ENCODE data around the gene KRTAP5-8. TPM values are rescaled to one million over a fixed set of nuclear protein-coding genes. Genes with fewer than 3 reads are reported as not detected.
"Not testable (repeated sequence)": the region's sequence is repeated elsewhere in the genome, so short reads cannot be mapped to it uniquely, and the experiment has no call there.

KRTAP5-8 gene
- total RNA-seq, 1 donor = 0.36 TPM

DNA sequence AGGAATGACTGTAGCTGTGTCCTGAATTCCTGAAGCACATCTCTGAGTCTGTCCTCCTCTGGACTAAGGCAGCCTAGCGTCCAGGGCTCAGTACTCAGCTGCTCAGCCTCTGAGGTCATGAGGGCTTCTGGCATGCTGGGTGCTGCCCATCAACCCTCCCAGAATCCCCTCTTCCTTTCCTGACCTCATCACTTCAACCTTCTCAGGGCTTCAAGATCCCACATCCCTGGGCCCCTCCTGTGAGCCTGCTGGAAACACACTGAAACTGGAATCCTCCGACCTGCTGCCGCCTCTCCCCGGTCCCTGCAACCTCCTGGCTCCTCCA lies 803 bp downstream of the KRTAP5-8 start:
- Histone ChIP-seq H3K27ac (ENCODE audit: low read depth, low read length) (no peak overlapping the region), H2AFZ (ENCODE audit: low read length) (no peak overlapping the region), H4K20me1 (ENCODE audit: insufficient read depth, low read length) (no peaks in the 10 kb centered on the region), H3K36me3 (ENCODE audit: insufficient read depth, low read length) (no peaks in the 10 kb centered on the region), H3K9me3 (ENCODE audit: low read depth, low read length) (no peaks in the 10 kb centered on the region), H3K4me1 (ENCODE audit: insufficient read depth, low read length) (no peaks in the 10 kb centered on the region), H3K4me2 (ENCODE audit: insufficient read depth, low read length) (no peak overlapping the region), H3K27me3 (ENCODE audit: insufficient read depth, low read length) (no peaks in the 10 kb centered on the region), H3K4me3 (ENCODE audit: insufficient read depth, low read length) (no peak overlapping the region), H3K79me2 (ENCODE audit: insufficient read depth, low read length) (no peaks in the 10 kb centered on the region)
- TF ChIP-seq, protein P1, sequence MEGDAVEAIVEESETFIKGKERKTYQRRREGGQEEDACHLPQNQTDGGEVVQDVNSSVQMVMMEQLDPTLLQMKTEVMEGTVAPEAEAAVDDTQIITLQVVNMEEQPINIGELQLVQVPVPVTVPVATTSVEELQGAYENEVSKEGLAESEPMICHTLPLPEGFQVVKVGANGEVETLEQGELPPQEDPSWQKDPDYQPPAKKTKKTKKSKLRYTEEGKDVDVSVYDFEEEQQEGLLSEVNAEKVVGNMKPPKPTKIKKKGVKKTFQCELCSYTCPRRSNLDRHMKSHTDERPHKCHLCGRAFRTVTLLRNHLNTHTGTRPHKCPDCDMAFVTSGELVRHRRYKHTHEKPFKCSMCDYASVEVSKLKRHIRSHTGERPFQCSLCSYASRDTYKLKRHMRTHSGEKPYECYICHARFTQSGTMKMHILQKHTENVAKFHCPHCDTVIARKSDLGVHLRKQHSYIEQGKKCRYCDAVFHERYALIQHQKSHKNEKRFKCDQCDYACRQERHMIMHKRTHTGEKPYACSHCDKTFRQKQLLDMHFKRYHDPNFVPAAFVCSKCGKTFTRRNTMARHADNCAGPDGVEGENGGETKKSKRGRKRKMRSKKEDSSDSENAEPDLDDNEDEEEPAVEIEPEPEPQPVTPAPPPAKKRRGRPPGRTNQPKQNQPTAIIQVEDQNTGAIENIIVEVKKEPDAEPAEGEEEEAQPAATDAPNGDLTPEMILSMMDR (IDR thresholded peaks at IDR 0.05; ENCODE audit: extremely low read depth, low read depth, low read length) = no peak
- no peak for DNase-seq (ENCODE audit: insufficient read length, low spot score, missing footprints)

DNA sequence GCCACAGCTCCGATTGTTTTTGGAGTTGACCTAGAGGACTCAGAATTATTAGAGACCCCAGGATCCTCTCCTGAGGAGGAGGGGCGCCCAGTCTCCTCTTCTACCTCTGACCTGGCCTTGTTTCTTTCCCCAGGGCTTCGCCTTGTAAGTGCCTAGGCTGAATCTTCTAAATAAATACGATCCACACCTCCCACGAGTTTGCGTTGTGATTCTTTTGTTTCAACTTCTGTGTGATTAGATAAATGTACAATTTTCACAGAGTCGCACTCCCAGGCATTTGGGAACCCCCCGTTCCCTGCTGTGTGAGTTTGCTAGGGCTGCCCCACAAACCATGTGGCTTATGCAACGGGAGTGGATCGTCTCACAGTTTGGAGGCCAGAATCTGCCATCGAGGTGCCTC lies 1.2 kb downstream of the KRTAP5-8 start:
- no peak for DNase-seq (ENCODE audit: insufficient read length, low spot score, missing footprints)
- Histone ChIP-seq H2AFZ (ENCODE audit: low read length) (no peak overlapping the region), H3K27me3 (ENCODE audit: insufficient read depth, low read length) (no peaks in the 10 kb centered on the region), H3K79me2 (ENCODE audit: insufficient read depth, low read length) (no peaks in the 10 kb centered on the region), H3K4me1 (ENCODE audit: insufficient read depth, low read length) (no peaks in the 10 kb centered on the region), H3K36me3 (ENCODE audit: insufficient read depth, low read length) (no peaks in the 10 kb centered on the region), H3K9me3 (ENCODE audit: low read depth, low read length) (no peaks in the 10 kb centered on the region), H3K4me3 (ENCODE audit: insufficient read depth, low read length) (no peak overlapping the region), H3K27ac (ENCODE audit: low read depth, low read length) (no peak overlapping the region), H3K4me2 (ENCODE audit: insufficient read depth, low read length) (no peak overlapping the region), H4K20me1 (ENCODE audit: insufficient read depth, low read length) (no peaks in the 10 kb centered on the region)
- TF ChIP-seq, protein P1 (IDR thresholded peaks at IDR 0.05; ENCODE audit: extremely low read depth, low read depth, low read length) = no peak

DNA sequence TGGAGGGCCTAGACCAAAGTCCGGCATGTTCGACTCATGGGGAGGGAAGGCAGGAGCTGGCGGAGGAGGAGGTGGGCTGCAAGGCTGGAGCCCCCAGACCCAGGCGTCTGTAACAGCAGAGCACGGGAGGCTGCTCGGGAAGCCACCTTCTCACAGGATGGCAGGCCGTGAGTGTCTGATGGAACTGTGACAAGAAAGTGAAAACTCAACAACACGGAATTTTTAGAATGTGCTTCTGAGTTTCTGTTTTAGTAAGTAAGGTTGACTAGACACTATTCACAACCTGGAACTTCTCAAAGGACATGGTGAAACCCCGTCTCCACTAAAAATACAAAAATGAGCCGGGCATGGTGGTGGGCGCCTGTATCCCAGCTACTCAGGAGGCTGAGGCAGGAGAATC lies 2.1 kb downstream of the KRTAP5-8 start:
- not testable (repeated sequence) for H3K4me1 ChIP-seq (ENCODE audit: insufficient read depth, low read length); H3K27ac ChIP-seq (ENCODE audit: low read depth, low read length); H3K9me3 ChIP-seq (ENCODE audit: low read depth, low read length); H3K4me3 ChIP-seq (ENCODE audit: insufficient read depth, low read length); H3K27me3 ChIP-seq (ENCODE audit: insufficient read depth, low read length); H4K20me1 ChIP-seq (ENCODE audit: insufficient read depth, low read length); H2AFZ ChIP-seq (ENCODE audit: low read length); H3K36me3 ChIP-seq (ENCODE audit: insufficient read depth, low read length); H3K4me2 ChIP-seq (ENCODE audit: insufficient read depth, low read length); DNase-seq (ENCODE audit: insufficient read length, low spot score, missing footprints); H3K79me2 ChIP-seq (ENCODE audit: insufficient read depth, low read length)

DNA sequence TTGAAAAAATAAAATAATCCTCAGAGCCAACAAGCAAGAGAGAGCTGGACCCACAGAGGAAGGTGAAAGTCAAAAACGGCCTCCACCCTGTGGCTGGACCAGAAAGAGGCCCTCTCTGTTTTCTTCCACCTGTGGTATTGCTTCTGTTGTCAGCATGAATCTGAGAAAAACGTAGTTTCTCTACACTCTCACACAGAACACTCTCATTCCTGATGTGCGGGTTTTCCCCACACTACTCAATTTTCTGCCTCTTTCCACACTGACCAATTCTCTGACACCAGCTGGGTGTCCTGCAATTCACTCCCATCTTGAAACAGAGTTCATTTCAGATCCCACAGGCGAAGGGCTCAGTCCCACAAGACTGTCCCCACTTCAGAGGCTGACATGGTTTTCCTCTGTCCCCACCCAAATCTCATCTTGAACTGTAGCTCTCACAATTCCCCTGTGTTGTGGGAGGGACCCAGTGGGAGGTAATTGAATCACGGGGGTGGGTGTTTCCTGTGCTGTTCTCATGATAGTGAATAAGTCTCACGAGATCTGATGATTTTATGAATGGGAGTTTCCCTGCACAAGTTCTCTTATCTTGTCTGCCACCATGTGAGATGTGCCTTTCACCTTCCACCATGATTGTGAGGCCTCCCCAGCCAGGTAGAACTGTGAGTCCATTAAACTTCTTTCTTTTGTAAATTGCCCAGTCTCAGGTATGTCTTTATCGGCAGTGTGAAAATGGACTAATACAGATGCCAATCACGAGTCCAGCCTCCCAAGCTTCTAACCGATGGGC lies 2.9 kb downstream of the KRTAP5-8 start:
- H3K27ac ChIP-seq (ENCODE audit: low read depth, low read length); H4K20me1 ChIP-seq (ENCODE audit: insufficient read depth, low read length); H3K27me3 ChIP-seq (ENCODE audit: insufficient read depth, low read length); DNase-seq (ENCODE audit: insufficient read length, low spot score, missing footprints); H3K79me2 ChIP-seq (ENCODE audit: insufficient read depth, low read length); H3K4me3 ChIP-seq (ENCODE audit: insufficient read depth, low read length); H3K36me3 ChIP-seq (ENCODE audit: insufficient read depth, low read length); H2AFZ ChIP-seq (ENCODE audit: low read length); H3K4me2 ChIP-seq (ENCODE audit: insufficient read depth, low read length); H3K4me1 ChIP-seq (ENCODE audit: insufficient read depth, low read length); H3K9me3 ChIP-seq (ENCODE audit: low read depth, low read length): not testable (repeated sequence)

DNA sequence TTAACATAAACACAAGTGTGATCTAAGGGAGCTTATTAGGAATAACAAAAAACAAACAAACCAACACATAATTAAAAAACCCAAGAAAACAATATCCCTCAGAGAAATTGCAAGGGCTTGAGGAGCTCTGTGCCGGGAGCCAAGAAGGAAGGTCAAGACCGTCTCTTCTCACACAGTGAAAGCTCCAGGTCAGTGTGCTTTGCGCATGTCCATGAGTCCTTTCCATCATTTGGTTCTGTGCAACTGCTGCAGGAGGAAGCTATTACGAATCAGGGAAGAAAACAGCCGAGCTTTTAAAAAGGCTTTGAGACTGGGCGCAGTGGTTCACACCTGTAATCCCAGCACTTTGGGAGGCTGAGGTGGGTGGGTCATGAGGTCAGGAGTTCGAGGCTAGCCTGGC lies 4.6 kb downstream of the KRTAP5-8 start:
- TF ChIP-seq, protein P1 (IDR thresholded peaks at IDR 0.05; ENCODE audit: extremely low read depth, low read depth, low read length) = no peak
- Histone ChIP-seq H2AFZ (ENCODE audit: low read length) (no peak overlapping the region), H3K9me3 (ENCODE audit: low read depth, low read length) (no peaks in the 10 kb centered on the region), H4K20me1 (ENCODE audit: insufficient read depth, low read length) (no peaks in the 10 kb centered on the region), H3K36me3 (ENCODE audit: insufficient read depth, low read length) (no peaks in the 10 kb centered on the region), H3K79me2 (ENCODE audit: insufficient read depth, low read length) (no peaks in the 10 kb centered on the region), H3K4me2 (ENCODE audit: insufficient read depth, low read length) (no peak overlapping the region), H3K27me3 (ENCODE audit: insufficient read depth, low read length) (no peaks in the 10 kb centered on the region), H3K27ac (ENCODE audit: low read depth, low read length) (no peak overlapping the region), H3K4me3 (ENCODE audit: insufficient read depth, low read length) (no peak overlapping the region), H3K4me1 (ENCODE audit: insufficient read depth, low read length) (no peaks in the 10 kb centered on the region)
- no peak for DNase-seq (ENCODE audit: insufficient read length, low spot score, missing footprints)

Measured in osteoblast (primary cell).